ENCODE data around the gene CATSPERD.

Gene CATSPERD

GRCh38 chr19:5782322-5782721, 61.9 kb downstream of the CATSPERD start:
- no peak for TF ChIP-seq CTCF (IDR thresholded peaks at IDR 0.05; ENCODE audit: control insufficient read depth, insufficient read depth, low read depth, low read length, missing control alignments)
- DNase-seq (ENCODE audit: low read depth): no peak
- no peak overlapping the region for H3K4me3 ChIP-seq (ENCODE audit: control insufficient read depth, low read depth, low read length)

GRCh38 chr19:5782945-5783919, 62.8 kb downstream of the CATSPERD start:
- no peak for TF ChIP-seq CTCF (IDR thresholded peaks at IDR 0.05; ENCODE audit: control insufficient read depth, insufficient read depth, low read depth, low read length, missing control alignments)
- no peak overlapping the region for H3K4me3 ChIP-seq (ENCODE audit: control insufficient read depth, low read depth, low read length)
- DNase-seq (ENCODE audit: low read depth): no peak

GRCh38 chr19:5784581-5785147, 64.2 kb downstream of the CATSPERD start, which contains the start of gene PRR22:
PRR22 (minus strand) TSS chr19:5784746; CDS start chr19:5784660, 86 bp downstream.
- DNase-seq (ENCODE audit: low read depth): no peak
- no peak within 1 kb of the TSS for H3K4me3 ChIP-seq (ENCODE audit: control insufficient read depth, low read depth, low read length)
- no peak for TF ChIP-seq CTCF (IDR thresholded peaks at IDR 0.05; ENCODE audit: control insufficient read depth, insufficient read depth, low read depth, low read length, missing control alignments)

- TF ChIP-seq CTCF (IDR thresholded peaks at IDR 0.05; ENCODE audit: control insufficient read depth, insufficient read depth, low read depth, low read length, missing control alignments): no peak
- no peak for DNase-seq (ENCODE audit: low read depth)
- no peak overlapping the region for H3K4me3 ChIP-seq (ENCODE audit: control insufficient read depth, low read depth, low read length)
These were observed 65.0 kb downstream of the CATSPERD start for GRCh38 chr19:5785423-5785822.

- no peak for DNase-seq (ENCODE audit: low read depth)
- TF ChIP-seq CTCF (IDR thresholded peaks at IDR 0.05; ENCODE audit: control insufficient read depth, insufficient read depth, low read depth, low read length, missing control alignments): no peak
- H3K4me3 ChIP-seq (ENCODE audit: control insufficient read depth, low read depth, low read length): no peak overlapping the region
These were observed 66.4 kb downstream of the CATSPERD start for GRCh38 chr19:5786593-5787408.

All from AG09309 (cell line).